B cell (primary cell): Measurements from ENCODE around the gene STAT5B. TPM values are rescaled to one million over a fixed set of nuclear protein-coding genes. Genes with fewer than 3 reads are reported as not detected.

Experiments used
- ATAC-seq: fragments of 200-7000 bp; cut with Tn5 transposase; one replicate; pipeline ENCODE4 v1.10.0; 2021; ENCODE audit warnings: low read depth, mild to moderate bottlenecking, moderate number of reproducible peaks, moderate library complexity
- CTCF ChIA-PET: fragments of 350-600 bp; sonication (Branson Sonifier 250); formaldehyde crosslinking; loops from one replicate; lab custom pipeline; 2021; ENCODE audit warnings: antibody characterized with exemption, inconsistent platforms; lab: Charles Lee
- POLR2A ChIA-PET: fragments of 350-600 bp; sonication (Branson Sonifier 250); formaldehyde crosslinking; loops from one replicate; lab custom pipeline; 2021; ENCODE audit warnings: antibody characterized with exemption; lab: Charles Lee
- DNase-seq: peaks from one replicate; pipeline ENCODE4 v3.0.0; 2013
- H2AFZ ChIP-seq: 2 replicates; pipeline ENCODE4 v1.6.1; 2012; ENCODE audit warnings: mild to moderate bottlenecking, low read depth, low read length; ENCODE audit not compliant: insufficient read depth, poor library complexity, severe bottlenecking
- H3K27ac ChIP-seq, 2 donors: 1 replicate in 1 of 2; 2 replicates in 1 of 2; pipeline ENCODE4 v1.5.1; 2012 to 2013; ENCODE audit warnings: low read length in 2 of 2, mild to moderate bottlenecking in 2 of 2, moderate library complexity in 1 of 2
- H3K27me3 ChIP-seq, 4 experiments: fragments of 200-600 bp in 1 of 4; sonication (generic) in 1 of 4; replicated peaks in 1 of 4; 1 replicate in 2 of 4; 2 replicates in 2 of 4; pipeline versions ENCODE4 v1.6.1 to v1.7.0; 2013 to 2016; ENCODE audit warnings: low read length in 3 of 4, mild to moderate bottlenecking in 2 of 4, mixed read lengths in 1 of 4, moderate library complexity in 1 of 4; ENCODE audit not compliant: insufficient read depth in 4 of 4, control insufficient read depth in 3 of 4; ENCODE audit errors: control extremely low read depth in 1 of 4
- H3K36me3 ChIP-seq, 2 experiments: replicated peaks in 1 of 2; 1 replicate in 1 of 2; 2 replicates in 1 of 2; pipeline versions ENCODE4 v1.6.1 to v1.7.1; 2013; ENCODE audit warnings: low read length in 1 of 2; ENCODE audit not compliant: insufficient read depth in 2 of 2, control insufficient read depth in 1 of 2; ENCODE audit errors: control extremely low read depth in 1 of 2, extremely low read depth in 1 of 2
- H3K4me1 ChIP-seq, 2 donors: fragments of 200-600 bp in 1 of 2; sonication (generic) in 1 of 2; 1 replicate in 1 of 2; 2 replicates in 1 of 2; pipeline versions ENCODE4 v1.5.1 to v1.6.1; 2013 to 2017; ENCODE audit warnings: low read length in 2 of 2; ENCODE audit not compliant: control insufficient read depth in 2 of 2, insufficient read depth in 2 of 2
- H3K4me2 ChIP-seq: replicated peaks from 2 replicates; pipeline ENCODE3; 2012; ENCODE audit warnings: mild to moderate bottlenecking, low read depth, low read length; ENCODE audit not compliant: poor library complexity, severe bottlenecking
- H3K4me3 ChIP-seq, 5 experiments: fragments of 200-600 bp in 1 of 5; sonication (generic) in 1 of 5; 1 replicate in 3 of 5; 2 replicates in 2 of 5; pipeline versions ENCODE4 v1.5.1 to v1.7.0; 2011 to 2016; ENCODE audit warnings: low read length in 4 of 5, mild to moderate bottlenecking in 4 of 5, low read depth in 2 of 5, control low read depth in 1 of 5, moderate library complexity in 1 of 5; ENCODE audit not compliant: insufficient read depth in 1 of 5; ENCODE audit errors: control extremely low read depth in 1 of 5, extremely low read depth in 1 of 5
- H3K79me2 ChIP-seq: fragments of 200-600 bp; sonication (generic); one replicate; pipeline ENCODE4 v1.6.0; 2016; ENCODE audit warnings: low read length; ENCODE audit not compliant: control insufficient read depth, insufficient read depth
- H3K9ac ChIP-seq: fragments of 200-600 bp; sonication (generic); 2 replicates; pipeline ENCODE4 v1.6.1; 2017; ENCODE audit warnings: mild to moderate bottlenecking, low read length, moderate library complexity
- H3K9me3 ChIP-seq, 3 donors: one replicate each; pipeline versions ENCODE4 v1.6.1 to v1.7.1; 2013; ENCODE audit warnings: low read length in 2 of 3; ENCODE audit not compliant: control insufficient read depth in 2 of 3, insufficient read depth in 1 of 3; ENCODE audit errors: control extremely low read depth in 1 of 3
- H4K20me1 ChIP-seq: 2 replicates; pipeline ENCODE4 v1.6.0; 2012; ENCODE audit warnings: mild to moderate bottlenecking, low read length; ENCODE audit not compliant: insufficient read depth, control insufficient read depth, poor library complexity, severe bottlenecking
- H3K27ac Mint-ChIP-seq: one replicate; pipeline ENCODE4 v1.8.0; 2021; ENCODE audit warnings: mixed read lengths
- H3K27me3 Mint-ChIP-seq: one replicate; pipeline ENCODE4 v1.8.0; 2021; ENCODE audit warnings: mixed read lengths
- H3K4me1 Mint-ChIP-seq: one replicate; pipeline ENCODE4 v1.8.0; 2021; ENCODE audit warnings: mixed read lengths
- H3K4me3 Mint-ChIP-seq: one replicate; pipeline ENCODE4 v1.8.0; 2021; ENCODE audit warnings: mixed read lengths
- H3K9me3 Mint-ChIP-seq: one replicate; pipeline ENCODE4 v1.8.0; 2022; ENCODE audit warnings: mixed read lengths; ENCODE audit not compliant: insufficient read depth
- EZH2 ChIP-seq: IDR thresholded peaks from 2 replicates; pipeline ENCODE4 v1.6.1; 2012; ENCODE audit warnings: borderline replicate concordance, low read depth, mild to moderate bottlenecking, moderate library complexity, low read length; ENCODE audit not compliant: insufficient read depth, poor library complexity, severe bottlenecking
- WGBS: methylation state at CpG from one replicate; pipeline ENCODE4 v1.1.5; 2013; ENCODE audit warnings: missing lambda C conversion rate; ENCODE audit not compliant: insufficient coverage; 5-methylcytosine and 5-hydroxymethylcytosine counted together
- intact Hi-C: fragments of 100-400 bp; cut with micrococcal nuclease; formaldehyde crosslinking; loops from one replicate; pipeline ENCODE4 v1.10.0; 2022
- polyA plus RNA-seq: library from polyadenylated mRNA; depleted of rRNA; stranded (reverse); fragments of >200 nt; gene quantifications from 2 replicates; pipeline ENCODE4 v1.2.3, GENCODE V29; 2012
- total RNA-seq, 2 donors: library from RNA; stranded (reverse); fragments of 120-200 nt in 1 of 2; gene quantifications; 1 replicate in 1 of 2; 2 replicates in 1 of 2; pipeline versions ENCODE4 v1.2.3 to v1.2.4, GENCODE V29; 2013 to 2022
- TF ChIP-seq, protein P1 (sequence below): fragments of 200-600 bp; IDR thresholded peaks from one replicate; pipeline ENCODE4 v1.8.0; 2022; ENCODE audit warnings: antibody characterized with exemption, mild to moderate bottlenecking

STAT5B gene
- total and polyA plus RNA-seq, 2 donors (not counting 1 experiment from before 2014, with no cell fraction given): 70.0 to 103 TPM

DNA sequence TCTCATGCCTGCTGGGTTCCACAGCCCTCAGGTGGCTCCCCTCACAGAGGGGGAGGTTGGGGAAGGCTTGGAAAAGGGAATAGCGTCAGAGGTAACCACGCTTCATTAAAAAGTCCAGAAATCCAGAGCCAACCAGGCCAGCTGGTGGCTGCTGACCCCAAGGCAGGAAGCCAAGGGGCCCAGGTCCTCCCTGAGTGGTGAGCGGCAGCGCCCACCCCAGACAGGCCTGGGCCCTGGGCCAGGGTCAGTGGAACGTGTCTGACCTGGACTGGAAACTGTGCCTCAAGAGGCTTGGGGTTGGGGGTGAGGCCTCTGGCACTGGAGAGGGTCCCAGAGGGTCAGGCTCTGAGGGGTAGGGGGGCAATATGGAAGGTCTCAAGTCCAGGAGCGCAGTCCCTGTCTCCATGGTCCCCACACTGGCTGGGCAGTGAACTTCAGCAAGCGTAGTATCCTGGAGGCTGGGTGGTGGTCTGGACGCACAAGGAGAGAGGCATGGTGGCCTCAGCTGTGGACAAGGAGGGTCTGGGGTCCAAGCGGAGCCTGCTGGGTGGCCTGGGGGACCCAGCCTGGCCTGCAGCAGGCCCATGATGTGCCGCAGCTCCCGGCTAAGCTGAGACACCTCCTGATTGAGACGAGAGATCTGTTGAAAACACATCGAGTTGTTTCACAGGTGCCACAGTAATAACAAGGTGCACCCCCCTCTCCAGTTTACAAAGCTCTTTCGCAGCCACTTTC lies 116.2 kb downstream of the STAT5B start:
- no peaks in the 10 kb centered on the region for H3K27me3 Mint-ChIP-seq
- ChIA-PET CTCF (interaction anchor here (1.5 to 1.7 kb wide), 2 partner anchors 21 to 197 kb away, joined by 5 to 6 read pairs; partner anchors contain the start of gene KCNH4), POLR2A (interaction anchor here (0.7 kb wide), 1 partner anchor 24 kb away, joined by 3 read pairs; no protein-coding TSS in a partner anchor)

More for the DNA sequence above, 116.2 kb downstream of the STAT5B start:
- no peaks in the 10 kb centered on the region for H3K27me3 ChIP-seq
- Mint-ChIP-seq H3K27ac (no peak overlapping the region), H3K9me3 (no peaks in the 10 kb centered on the region), H3K4me3 (no peak overlapping the region), H3K4me1 (peaks cover 11% of the 10 kb centered on the region)
- no peak for ATAC-seq
- H3K9ac ChIP-seq: no peak overlapping the region
- no peak for TF ChIP-seq EZH2
- TF ChIP-seq, protein P1, sequence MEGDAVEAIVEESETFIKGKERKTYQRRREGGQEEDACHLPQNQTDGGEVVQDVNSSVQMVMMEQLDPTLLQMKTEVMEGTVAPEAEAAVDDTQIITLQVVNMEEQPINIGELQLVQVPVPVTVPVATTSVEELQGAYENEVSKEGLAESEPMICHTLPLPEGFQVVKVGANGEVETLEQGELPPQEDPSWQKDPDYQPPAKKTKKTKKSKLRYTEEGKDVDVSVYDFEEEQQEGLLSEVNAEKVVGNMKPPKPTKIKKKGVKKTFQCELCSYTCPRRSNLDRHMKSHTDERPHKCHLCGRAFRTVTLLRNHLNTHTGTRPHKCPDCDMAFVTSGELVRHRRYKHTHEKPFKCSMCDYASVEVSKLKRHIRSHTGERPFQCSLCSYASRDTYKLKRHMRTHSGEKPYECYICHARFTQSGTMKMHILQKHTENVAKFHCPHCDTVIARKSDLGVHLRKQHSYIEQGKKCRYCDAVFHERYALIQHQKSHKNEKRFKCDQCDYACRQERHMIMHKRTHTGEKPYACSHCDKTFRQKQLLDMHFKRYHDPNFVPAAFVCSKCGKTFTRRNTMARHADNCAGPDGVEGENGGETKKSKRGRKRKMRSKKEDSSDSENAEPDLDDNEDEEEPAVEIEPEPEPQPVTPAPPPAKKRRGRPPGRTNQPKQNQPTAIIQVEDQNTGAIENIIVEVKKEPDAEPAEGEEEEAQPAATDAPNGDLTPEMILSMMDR: no peak
- no peaks in the 10 kb centered on the region for H3K79me2 ChIP-seq
- H3K9me3 ChIP-seq: peaks cover 0 to 16% (median 0%) of the 10 kb centered on the region in 3 donors
- no peak overlapping the region for H3K4me2 ChIP-seq
- 92% methylated on average over 13 of the region's 14 CpGs for WGBS
- H4K20me1 ChIP-seq: no peaks in the 10 kb centered on the region
- H3K36me3 ChIP-seq: no peaks in the 10 kb centered on the region
- H3K4me3 ChIP-seq: no peak overlapping the region
- intact Hi-C loops: no loop called here
- no peak for DNase-seq
- no peak overlapping the region for H2AFZ ChIP-seq
- no peak overlapping the region for H3K27ac ChIP-seq
- peaks cover 3 to 7% of the 10 kb centered on the region in 2 donors for H3K4me1 ChIP-seq
